HL-60/S4 treated with phorbol 12-myristate 13-acetate at 8.2 ng/mL for 4 days and 3 days (cell line): Measurements from ENCODE around the gene NR4A2.

Experiments used
- in situ Hi-C: fragments of 300-500 bp; cut with MboI; formaldehyde crosslinking; loops from 2 replicates; pipeline ENCODE4 v1.15.0; 2022; ENCODE audit warnings: low sequenced_read_pairs

NR4A2 gene

DNA sequence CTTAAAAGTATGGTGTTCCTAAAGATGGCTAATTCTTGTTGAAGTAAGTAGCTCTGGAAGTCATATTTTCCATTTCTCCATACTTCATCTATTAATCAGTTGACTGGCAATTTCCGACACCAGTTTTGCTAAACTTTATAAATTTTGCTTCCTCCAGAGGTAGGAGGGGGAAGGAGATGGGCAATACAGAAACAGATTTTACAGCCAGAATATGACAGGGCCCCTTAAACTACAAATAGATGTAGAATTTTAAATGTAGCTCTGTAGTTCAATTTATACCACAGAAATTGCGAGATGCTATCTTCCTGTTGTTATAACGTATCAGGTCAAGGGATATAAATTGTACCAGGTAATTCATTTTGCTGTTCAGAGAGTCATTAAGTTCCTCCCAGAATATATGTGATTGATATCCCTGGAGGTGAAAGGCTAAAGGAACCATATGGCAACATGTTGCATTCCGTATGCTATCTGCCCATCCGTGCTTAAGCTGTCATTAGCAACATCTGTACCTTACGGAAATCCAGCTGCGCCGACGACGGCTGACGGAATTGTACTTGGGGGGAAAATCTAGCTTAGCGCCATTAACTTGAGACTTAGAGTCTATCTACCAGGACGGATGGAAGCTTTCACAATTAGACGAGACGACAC, 8.4 kb upstream of the NR4A2 start:
- in situ Hi-C loops, result no loop called here

DNA sequence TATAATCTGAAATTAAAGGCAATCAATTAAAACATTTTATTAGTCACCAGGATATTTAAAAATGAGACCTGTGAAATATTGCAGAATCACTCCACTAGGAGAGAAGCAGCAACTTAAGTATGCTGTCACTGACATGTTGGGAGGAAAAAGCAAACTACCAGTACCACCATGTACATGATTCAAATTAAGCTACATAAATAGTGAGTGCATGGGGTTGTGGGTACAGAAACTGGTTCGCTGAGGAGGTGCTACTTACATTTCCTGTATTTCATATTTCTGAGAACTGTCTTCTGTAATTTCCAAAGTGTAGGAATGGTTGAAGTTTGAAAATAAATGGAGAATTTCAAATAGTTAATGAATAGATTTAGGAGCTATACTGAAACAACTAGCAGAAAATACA, 7.9 kb upstream of the NR4A2 start:
- in situ Hi-C loops, result no loop called here

DNA sequence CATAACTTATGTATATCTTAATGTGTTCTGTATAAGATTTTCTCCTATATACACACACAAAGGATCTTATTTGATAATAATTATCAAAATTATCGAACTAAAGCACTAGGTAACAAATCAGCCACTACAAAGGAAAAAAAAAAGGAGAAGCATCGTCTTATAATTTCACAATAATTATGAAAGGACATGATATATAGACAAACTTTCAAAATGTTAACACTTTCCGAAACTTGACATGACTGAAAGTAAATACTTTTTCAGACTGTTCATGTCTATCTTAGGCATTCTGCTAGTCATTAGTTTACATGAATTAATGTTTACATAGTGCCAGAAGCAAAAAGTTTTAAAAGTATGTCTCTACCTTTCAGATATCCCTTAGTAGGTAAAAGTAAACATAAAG, 7.3 kb upstream of the NR4A2 start:
- in situ Hi-C loops, result no loop called here

DNA sequence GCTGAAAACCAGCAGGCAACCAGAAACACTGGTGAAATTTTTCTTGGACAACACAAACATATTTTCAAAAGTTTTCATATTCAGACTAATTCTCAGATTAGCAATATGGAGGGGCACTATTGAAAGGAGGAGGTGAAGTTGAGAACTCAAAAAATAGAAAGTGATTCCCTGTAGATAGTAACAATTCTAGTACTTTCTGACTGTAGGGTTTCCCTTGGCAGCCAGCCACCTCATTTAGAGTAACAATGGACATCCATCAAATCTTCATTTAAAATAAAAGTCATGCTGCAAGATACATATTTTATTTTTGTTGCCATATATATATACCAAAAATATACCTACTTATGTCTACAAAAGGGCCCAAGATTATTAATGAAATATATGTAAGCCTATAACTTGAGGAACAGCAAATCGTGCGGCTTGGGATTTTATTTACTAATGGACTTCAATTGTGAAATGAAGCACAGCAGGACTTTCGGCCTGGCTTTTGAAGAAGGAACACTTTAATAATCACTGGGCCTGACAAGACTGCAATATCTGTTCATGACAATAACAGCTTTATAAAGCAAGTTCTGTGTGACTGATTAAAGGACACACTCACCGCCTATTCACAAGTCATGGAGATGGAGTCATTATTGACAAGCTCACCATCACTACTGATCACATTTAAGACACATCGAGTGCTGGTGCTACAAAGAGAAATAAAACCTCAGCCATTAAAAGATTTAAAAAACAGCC, 6.8 kb upstream of the NR4A2 start:
- in situ Hi-C loops, result no loop called here

DNA sequence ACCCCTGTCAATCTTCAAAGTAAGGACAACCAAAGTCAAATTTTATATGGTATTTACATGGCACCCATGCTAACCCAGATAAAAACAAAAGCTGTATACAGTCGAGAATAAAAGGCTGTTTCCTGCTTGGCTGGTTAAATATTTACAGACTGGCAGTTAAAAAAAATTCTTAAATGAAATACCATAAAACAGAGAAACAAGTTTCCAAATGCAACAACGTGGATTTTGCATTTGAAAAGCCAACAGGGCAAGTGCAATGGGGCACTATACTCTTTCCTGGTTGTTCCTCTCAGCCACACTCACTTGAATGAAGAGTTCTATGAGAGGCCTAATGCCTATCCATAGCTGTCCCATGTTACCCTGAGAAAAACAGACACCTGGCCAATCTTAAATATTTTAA, 6.1 kb upstream of the NR4A2 start:
- in situ Hi-C loops, result no loop called here

DNA sequence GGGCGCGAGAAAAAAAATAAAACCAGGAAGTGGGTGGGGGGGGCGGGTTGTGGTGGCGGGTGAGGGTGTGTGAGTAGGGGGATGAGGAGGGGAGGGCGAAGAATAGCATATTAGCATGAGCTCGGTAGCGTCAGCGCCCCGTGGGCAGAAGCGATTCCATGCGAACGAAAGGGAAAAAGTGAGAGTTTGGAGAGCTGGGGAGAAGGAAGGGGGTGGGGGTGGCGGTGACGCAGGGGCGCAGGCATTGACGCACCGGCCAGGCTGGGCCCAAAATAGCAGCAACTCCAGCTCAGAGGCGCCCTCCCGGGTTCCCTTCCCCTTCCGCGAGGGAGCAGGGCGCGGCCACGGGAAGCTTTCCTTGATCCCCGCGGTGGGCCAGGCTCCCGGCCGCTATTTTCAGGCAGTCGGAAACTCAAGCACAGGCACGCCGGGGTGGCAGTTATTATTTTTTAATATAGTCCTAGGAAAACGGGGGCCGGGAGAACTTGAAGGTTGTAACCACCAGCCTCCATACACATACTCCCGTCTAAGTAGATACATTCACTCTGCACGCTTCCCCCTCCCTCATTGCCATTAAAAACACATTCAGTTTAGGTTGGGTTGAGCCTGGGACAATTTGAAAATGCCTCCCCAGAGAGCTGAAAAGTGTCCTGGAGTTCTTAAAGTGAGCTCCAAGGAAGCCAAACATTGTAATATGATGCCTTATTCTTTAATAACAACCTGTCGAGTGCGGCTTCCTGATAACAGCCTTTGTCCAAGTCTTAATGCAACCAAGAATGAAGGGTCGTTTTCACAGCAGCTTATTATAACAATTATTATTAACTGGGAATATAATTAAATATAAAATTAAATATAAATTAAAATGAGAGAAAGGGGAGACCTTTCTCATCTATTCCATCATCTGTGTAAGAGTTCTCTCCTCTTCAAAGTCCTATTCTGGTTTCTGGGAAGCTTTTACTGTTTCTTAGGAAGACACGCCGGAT, 2.3 kb upstream of the NR4A2 start:
- in situ Hi-C loops, result no loop called here

DNA sequence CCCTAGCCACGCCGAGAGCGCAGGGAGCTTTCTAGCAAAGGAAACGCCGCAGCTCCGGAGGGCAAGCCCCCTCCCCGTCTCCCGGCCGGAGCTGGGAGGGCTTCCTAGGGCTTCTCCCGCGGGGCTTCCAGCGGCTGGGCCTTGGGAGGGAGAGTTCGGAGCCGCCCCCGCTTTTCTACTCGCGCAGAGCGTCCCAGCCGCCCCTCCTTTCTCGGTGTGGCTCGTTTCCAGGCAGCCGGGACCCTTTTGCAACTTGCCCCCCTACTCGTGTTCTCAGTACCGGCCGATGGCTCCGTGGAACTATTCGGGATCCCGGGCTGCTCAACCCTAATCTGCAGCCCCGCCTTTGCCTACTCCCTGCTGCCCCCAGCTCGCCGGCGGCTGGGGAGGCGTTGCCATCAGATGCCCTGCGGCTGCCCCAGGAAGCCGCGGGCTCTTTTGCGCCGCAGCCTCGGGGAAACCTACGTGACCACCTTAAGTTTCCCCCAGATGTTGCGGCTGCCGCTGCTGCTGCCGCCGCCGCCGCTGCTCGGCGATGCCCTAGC, 1.5 kb upstream of the NR4A2 start:
- in situ Hi-C loops, result no loop called here

DNA sequence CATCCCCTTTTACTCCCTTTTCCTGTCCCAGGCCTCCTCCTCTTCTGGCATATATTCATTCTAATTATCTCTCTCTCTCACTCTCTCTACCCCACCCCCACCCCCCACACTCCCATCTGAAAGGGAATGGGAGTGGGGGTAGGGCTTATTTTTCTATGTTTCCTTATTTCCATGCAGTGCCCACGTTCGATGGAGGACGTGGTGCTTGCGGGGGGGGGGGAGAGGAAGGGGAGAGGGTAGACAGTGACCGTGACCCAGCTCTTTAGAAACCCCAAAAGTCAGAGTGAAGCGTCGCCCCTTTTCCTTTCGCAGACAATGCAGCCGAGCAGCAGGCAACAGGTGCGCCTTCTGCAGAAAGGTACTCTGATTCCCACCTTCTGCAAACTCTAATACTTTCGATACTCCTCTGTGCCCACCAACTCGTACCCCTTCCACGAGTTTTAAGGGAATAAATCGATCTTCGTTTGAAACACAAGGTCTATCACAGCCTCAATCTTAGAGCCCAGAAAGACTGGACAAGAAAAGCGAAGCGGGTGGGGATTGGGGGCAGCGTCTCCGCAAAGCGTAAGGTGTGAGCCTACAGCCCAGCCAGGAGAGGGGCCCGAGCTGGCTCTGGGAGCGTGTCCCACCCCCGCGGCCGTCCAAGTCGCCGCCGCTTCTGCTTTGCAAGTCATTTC, 891 bp upstream of the NR4A2 start:
- in situ Hi-C loops, result no loop called here

DNA sequence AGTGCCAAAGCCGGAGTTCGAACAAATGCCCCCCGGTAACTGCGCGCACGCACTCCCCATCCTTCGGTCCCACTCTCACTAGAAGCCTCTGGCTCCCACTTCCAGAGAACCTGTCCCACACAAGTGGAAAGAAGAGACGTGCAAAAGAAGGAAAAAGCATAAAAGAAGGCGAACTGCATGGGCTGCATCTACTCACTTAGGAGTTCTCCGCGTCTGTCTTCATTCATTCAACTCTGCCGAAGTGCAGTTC, 312 bp downstream of the NR4A2 start:
- in situ Hi-C loops, result no loop called here

DNA sequence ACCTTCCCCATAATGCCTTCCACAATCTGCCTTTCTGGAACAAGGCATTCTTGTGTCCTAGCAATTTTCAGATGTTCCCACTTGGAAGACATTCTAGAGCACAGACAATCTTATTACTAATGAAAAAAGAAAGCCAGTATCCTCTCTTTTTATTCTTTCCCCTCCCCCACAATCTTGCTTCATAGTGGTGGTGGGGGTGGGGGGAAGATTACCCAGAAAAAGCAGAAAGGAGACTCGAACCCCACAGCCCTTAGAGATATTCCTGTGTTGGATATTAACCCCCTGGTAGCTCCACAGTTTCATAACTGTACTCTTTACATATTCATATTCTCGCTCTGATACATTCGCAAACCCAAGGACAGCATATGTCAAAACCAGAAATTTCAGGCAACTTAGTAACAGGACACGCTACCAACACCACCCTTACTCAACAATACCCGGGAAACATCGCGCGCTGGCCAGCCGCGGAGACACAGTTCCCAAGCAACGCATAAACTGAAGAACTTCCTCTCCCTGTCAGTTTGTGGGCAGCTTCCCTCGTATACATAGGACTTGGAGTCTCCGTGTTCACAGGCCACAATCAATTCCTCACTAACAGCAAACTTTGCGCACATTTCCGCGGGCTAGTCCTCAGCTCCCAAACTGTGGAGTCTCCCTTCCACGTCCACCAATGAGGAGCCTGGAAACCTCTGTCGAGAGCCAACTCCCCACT, 793 bp downstream of the NR4A2 start:
- in situ Hi-C loops, result no loop called here

DNA sequence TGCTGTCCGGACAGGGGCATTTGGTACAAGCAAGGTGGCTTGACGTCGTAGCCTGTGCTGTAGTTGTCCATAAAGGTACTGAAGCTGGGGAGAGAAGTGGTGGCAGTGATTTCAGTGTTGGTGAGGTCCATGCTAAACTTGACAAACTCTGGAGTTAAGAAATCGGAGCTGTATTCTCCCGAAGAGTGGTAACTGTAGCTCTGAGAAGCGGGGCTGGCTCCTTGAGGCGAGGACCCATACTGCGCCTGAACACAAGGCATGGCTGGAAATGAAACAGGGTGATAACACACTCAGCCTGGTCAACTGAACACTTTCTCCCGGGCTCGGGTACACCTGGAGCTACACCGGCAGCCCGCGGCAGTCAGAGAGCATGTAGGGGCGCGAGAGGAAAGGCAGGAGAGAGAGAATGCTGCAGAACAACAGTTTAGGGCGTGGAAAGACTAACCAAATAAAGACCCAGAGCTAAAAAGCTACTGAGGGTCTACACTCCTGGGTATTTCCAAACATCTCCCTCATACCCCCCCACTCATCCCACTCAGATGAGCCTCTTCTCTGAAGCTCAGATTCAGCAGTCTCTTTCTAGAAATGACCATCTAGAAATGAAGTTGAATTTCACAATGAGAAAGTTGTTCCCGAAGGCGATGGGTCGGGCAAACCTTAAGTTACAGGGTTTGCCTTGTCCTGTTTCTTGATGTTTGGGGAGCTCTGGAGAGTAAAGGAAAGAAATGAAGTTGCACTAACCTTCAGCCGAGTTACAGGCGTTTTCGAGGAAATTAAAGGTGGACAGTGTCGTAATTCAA, 2.4 kb downstream of the NR4A2 start:
- in situ Hi-C loops, result no loop called here

DNA sequence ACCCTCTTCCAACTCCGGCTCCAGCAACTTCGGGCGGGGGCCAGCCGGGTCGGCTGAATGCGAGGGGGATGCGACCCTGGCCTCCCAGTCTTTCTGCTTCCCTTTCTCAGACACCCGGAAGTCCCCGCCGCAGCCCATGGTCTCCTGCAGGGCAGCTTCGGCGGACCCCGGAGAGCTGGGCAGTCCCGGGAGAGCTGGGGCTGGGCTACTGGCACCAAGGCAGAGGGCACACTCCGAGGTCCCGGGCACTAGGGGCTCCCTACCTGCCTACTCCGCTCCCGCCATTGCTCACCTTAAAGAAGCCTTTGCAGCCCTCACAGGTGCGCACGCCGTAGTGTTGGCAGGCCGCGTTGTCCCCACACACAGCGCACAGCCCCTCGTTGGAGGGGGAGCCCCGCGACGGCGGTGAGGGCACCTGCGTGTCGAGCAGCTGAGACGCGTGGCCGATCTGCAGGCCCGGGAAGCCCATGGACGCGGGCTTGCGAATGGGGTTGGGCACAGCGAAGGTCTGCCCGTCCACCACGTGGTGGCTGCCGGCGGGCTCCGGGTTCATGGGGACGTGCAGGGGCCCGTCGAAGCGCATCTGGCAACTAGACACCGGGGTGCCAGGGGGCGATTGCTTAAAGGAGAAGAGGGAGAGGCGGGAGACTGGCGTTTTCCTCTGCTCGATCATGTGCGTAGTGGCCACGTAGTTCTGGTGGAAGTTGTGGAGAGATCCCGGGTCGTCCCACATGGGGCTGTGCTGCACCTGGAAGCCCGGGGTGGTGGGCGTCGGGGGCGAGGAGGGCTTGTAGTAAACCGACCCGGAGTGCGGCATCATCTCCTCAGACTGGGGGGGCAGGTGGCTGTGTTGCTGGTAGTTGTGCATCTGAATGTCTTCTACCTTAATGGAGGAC, 3.2 kb downstream of the NR4A2 start:
- in situ Hi-C loops, result no loop called here

DNA sequence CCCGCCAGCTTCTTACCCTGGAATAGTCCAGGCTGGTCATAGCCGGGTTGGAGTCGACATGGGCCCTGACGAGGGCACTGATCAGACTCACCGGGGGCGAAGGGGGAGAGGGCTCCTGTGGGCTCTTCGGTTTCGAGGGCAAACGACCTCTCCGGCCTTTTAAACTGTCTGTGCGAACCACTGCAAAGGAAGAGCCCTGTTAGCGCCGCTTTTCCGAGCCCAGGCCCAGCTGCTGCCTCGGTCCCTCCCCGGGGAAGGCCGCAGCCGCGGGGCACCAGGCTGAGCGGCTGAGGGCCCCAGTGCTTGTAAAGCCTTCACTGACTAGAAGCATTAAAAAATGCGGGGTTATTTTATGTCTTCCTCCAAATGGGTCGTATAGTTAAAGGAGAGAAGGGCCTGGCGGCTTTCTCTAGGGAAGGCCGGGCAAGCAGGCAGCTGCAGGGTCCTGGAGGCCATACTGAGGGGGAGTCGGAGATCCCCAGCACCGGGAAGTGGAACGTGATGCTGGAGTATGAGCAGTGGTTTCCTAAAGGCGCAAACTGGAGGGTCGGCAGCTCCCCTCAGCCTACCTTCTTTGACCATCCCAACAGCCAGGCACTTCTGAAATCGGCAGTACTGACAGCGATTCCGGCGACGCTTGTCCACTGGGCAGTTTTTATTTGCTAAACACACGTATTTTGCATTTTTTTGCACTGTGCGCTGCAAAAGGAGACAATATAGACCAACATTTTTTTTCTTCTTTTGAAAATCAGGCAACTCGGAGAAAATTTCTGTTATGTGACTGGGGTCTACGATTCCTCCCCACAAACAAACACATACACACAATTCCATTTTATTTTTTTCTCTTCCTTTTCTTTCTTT, 4.5 kb downstream of the NR4A2 start:
- in situ Hi-C loops, result no loop called here

DNA sequence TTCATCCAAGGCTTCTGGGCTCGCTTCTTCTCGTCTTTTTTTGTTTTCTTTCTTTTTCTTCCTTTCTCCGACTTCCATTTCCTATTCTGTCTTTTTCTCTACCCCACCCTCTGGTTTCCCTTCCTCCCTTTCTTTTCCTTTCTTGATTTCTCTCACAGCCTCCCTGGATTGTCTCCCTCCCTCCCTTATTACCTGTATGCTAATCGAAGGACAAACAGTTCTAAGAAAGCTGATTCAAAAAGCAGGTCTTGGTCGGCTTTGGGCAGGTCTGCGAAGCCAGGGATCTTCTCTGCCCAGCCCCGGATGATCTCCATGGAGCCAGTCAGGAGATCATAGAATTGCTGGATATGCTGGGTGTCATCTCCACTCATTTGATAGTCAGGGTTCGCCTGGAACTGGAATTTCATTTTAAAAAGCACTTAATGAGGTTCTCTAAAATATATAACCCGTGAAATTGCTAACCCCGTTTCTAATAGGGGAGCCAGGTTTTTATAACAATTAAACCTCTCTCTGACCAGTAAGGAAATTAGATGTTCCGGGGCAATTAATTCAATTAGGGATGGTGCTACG, 5.9 kb downstream of the NR4A2 start:
- in situ Hi-C loops, result no loop called here

DNA sequence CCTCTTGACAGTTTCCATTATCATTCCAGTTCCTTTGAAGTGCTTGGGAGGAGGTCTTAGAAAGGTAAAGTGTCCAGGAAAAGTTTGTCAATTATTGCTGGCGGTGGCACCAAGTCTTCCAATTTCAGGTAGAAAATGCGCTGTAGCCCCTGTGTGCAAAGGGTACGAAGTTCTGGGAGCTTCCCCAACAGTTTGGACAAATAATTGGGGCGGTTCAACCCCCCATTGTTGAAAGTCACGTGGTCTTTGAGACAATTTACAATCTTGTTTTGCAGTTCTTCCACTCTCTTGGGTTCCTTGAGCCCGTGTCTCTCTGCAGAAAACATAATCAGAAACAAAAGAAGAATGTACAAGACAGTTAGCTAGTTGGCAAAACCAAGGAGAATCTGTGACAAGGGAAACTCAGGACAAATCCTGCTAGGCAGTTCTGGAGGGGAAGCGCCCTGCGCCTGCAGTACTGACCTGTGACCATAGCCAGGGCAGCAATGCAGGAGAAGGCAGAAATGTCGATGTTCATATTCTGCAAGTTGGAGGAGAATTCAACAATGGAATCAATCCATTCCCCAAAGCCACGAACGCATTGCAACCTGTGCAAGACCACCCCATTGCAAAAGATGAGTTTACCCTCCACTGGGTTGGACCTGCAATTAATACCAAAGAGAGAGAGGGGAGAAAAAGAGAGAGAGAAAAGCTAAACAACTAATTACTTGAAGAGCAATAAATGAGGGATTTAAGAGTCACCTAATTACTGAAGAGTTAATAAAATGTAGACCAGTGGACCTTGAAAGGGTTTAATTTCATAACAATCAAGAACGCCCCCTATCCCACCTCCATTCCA, 6.6 kb downstream of the NR4A2 start:
- in situ Hi-C loops, result no loop called here

DNA sequence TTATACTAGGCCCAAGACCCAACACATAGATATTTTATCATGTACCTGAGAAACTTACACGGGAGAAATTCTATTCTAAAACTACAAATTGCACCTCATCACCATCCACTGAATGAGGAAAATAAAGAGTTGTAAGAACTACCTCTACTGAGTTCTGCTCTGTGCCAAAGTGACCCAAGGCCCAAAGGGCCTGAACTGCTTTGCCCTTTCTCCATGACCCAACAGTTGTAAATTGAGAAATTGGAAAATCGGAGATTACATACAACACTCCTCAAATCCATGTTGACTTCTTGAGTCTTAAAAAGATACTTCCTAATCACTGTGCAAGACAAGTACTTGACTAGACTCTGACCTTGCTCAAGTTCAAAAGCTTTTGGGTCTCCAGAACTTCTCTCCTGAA, 8.8 kb downstream of the NR4A2 start:
- in situ Hi-C loops, result no loop called here
